Loucy (cell line): ENCODE measurements around the gene NAIF1.

Source experiments
- CTCF ChIP-seq: fragments of 200-600 bp; sonication (generic); conservative IDR thresholded peaks from 2 replicates; pipeline ENCODE4 v1.5.1; 2014; ENCODE audit warnings: mild to moderate bottlenecking, antibody characterized with exemption, low read length
- EZH2phosphoT487 ChIP-seq: fragments of 200-600 bp; IDR thresholded peaks from 2 replicates; pipeline ENCODE4 v1.6.1; 2018; ENCODE audit warnings: antibody characterized with exemption, mild to moderate bottlenecking, moderate library complexity, borderline replicate concordance

GRCh38 chr9:128092199-128092977 lies 25.3 kb upstream of the NAIF1 start:
- TF ChIP-seq CTCF (no peak), EZH2phosphoT487 (no peak)
